Inferior parietal cortex (tissue), 1 donor: ENCODE results near the gene ACOX3.

Source experiments
- DNase-seq: peaks from one replicate; pipeline ENCODE4 v3.0.0-alpha.2; 2016; ENCODE audit errors: extremely low spot score

The ACOX3 gene

GRCh38 chr4:8468746-8469535, 28.4 kb upstream of the ACOX3 start:
- DNase-seq = peak; percentile 73

- no peak for DNase-seq
These were observed 26.5 kb upstream of the ACOX3 start for GRCh38 chr4:8467016-8467415.

- DNase-seq = no peak
These were observed 25.4 kb upstream of the ACOX3 start for GRCh38 chr4:8465615-8466611.

GRCh38 chr4:8464381-8464780, 23.9 kb upstream of the ACOX3 start:
- no peak for DNase-seq

GRCh38 chr4:8463811-8464210, 23.3 kb upstream of the ACOX3 start:
- no peak for DNase-seq

GRCh38 chr4:8461616-8462015, 21.1 kb upstream of the ACOX3 start:
- no peak for DNase-seq

GRCh38 chr4:8461086-8461485, 20.6 kb upstream of the ACOX3 start:
- DNase-seq = no peak

- DNase-seq = no peak
These were observed 19.4 kb upstream of the ACOX3 start for GRCh38 chr4:8459867-8460445.

- DNase-seq = no peak
These were observed 17.2 kb upstream of the ACOX3 start for GRCh38 chr4:8457646-8458252.

- no peak for DNase-seq
These were observed 13.4 kb upstream of the ACOX3 start for GRCh38 chr4:8453957-8454356.

- DNase-seq = no peak
These were observed 11.1 kb upstream of the ACOX3 start for GRCh38 chr4:8451440-8452182.

GRCh38 chr4:8446122-8446521, 5.6 kb upstream of the ACOX3 start:
- DNase-seq = no peak

GRCh38 chr4:8443801-8444200, 3.3 kb upstream of the ACOX3 start:
- DNase-seq = no peak

GRCh38 chr4:8442596-8443358, 2.3 kb upstream of the ACOX3 start:
- no peak for DNase-seq

GRCh38 chr4:8441499-8442091, 1.1 kb upstream of the ACOX3 start:
- no peak for DNase-seq

GRCh38 chr4:8439914-8440491, 520 bp downstream of the ACOX3 start:
- DNase-seq = no peak

GRCh38 chr4:8439168-8439567, 1.4 kb downstream of the ACOX3 start:
- DNase-seq = no peak

GRCh38 chr4:8438743-8439142, 1.8 kb downstream of the ACOX3 start:
- no peak for DNase-seq

GRCh38 chr4:8437281-8437680, 3.2 kb downstream of the ACOX3 start:
- no peak for DNase-seq

GRCh38 chr4:8435656-8436121, 4.8 kb downstream of the ACOX3 start:
- DNase-seq = no peak
